MCF 10A (cell line): Measurements from ENCODE around the gene CLDN18. TPM values are rescaled to one million over a fixed set of nuclear protein-coding genes. Genes with fewer than 3 reads are reported as not detected.

Experiments used
- Bru-seq: library from RNA; stranded (reverse); fragments of 400-500 nt; gene quantifications from one replicate; lab custom pipeline; 2021; lab: Mats Ljungman, UMichigan
- BruChase-seq, 2 experiments: library from RNA; stranded (reverse); fragments of 400-500 nt; gene quantifications; one replicate each; lab custom pipeline; 2021; lab: Mats Ljungman, UMichigan
- BruUV-seq: library from RNA; stranded (reverse); fragments of 400-500 nt; replicated peaks from 2 replicates; lab custom pipeline; 2021; lab: Mats Ljungman, UMichigan
- CTCF ChIA-PET: fragments of 300-600 bp; sonication (Branson Sonifier 250); formaldehyde crosslinking; extraction: SDS; loops from one replicate; lab custom pipeline; 2021; ENCODE audit warnings: antibody characterized with exemption, inconsistent platforms; lab: Yijun Ruan, JAX
- POLR2A ChIA-PET: fragments of 300-600, 350-650 bp; sonication (Branson Sonifier 250); formaldehyde crosslinking; extraction: SDS; loops from one replicate; lab custom pipeline; 2020; ENCODE audit warnings: antibody characterized with exemption, inconsistent platforms; lab: Yijun Ruan, JAX
- DNase-seq: peaks from one replicate; pipeline ENCODE4 v3.0.0-alpha.2; 2018; ENCODE audit not compliant: unreplicated experiment
- H3K27ac Mint-ChIP-seq: one replicate; pipeline ENCODE4 v1.8.0; 2022; ENCODE audit warnings: mild to moderate bottlenecking, low read depth, mixed read lengths; ENCODE audit not compliant: unreplicated experiment
- H3K27me3 Mint-ChIP-seq: one replicate; pipeline ENCODE4 v1.8.0; 2022; ENCODE audit warnings: mixed read lengths; ENCODE audit not compliant: insufficient read depth, unreplicated experiment
- H3K36me3 Mint-ChIP-seq: one replicate; pipeline ENCODE4 v1.8.0; 2022; ENCODE audit warnings: mild to moderate bottlenecking, moderate library complexity, mixed read lengths; ENCODE audit not compliant: insufficient read depth, unreplicated experiment
- H3K4me1 Mint-ChIP-seq: one replicate; pipeline ENCODE4 v1.8.0; 2022; ENCODE audit warnings: mixed read lengths; ENCODE audit not compliant: insufficient read depth, unreplicated experiment
- H3K4me3 Mint-ChIP-seq: one replicate; pipeline ENCODE4 v1.8.0; 2022; ENCODE audit warnings: mild to moderate bottlenecking, moderate library complexity, mixed read lengths; ENCODE audit not compliant: unreplicated experiment
- H3K9me3 Mint-ChIP-seq: one replicate; pipeline ENCODE4 v1.8.0; 2022; ENCODE audit warnings: mixed read lengths; ENCODE audit not compliant: unreplicated experiment
- intact Hi-C: fragments of 100-400 bp; cut with micrococcal nuclease; formaldehyde crosslinking; loops from 2 replicates; pipeline ENCODE4 v1.14.1; 2022
- long read RNA-seq: library from polyadenylated mRNA; stranded (forward); transcript quantifications from one replicate; pipeline ENCODE4 v2.0.0, GENCODE V29; 2022
- total RNA-seq: library from RNA; stranded (reverse); gene quantifications from 2 replicates; pipeline ENCODE4 v1.2.3, GENCODE V29; 2022
- TF ChIP-seq, protein P1 (sequence below): fragments of 200-600 bp; IDR thresholded peaks from one replicate; pipeline ENCODE4 v1.8.0; 2022; ENCODE audit warnings: antibody characterized with exemption, mild to moderate bottlenecking; ENCODE audit not compliant: unreplicated experiment

Gene CLDN18
- not detected in 2 replicates for total RNA-seq
- Bru-seq, nascent RNA, result not detected
- not detected for BruChase-seq, experiment 1, labeled RNA remaining after a 6-hour chase
- BruChase-seq, experiment 2, labeled RNA remaining after a 2-hour chase, result not detected
- long read RNA-seq, result 0 reads

- TF ChIP-seq, protein P1, sequence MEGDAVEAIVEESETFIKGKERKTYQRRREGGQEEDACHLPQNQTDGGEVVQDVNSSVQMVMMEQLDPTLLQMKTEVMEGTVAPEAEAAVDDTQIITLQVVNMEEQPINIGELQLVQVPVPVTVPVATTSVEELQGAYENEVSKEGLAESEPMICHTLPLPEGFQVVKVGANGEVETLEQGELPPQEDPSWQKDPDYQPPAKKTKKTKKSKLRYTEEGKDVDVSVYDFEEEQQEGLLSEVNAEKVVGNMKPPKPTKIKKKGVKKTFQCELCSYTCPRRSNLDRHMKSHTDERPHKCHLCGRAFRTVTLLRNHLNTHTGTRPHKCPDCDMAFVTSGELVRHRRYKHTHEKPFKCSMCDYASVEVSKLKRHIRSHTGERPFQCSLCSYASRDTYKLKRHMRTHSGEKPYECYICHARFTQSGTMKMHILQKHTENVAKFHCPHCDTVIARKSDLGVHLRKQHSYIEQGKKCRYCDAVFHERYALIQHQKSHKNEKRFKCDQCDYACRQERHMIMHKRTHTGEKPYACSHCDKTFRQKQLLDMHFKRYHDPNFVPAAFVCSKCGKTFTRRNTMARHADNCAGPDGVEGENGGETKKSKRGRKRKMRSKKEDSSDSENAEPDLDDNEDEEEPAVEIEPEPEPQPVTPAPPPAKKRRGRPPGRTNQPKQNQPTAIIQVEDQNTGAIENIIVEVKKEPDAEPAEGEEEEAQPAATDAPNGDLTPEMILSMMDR, result no peak
- no TSS peak for BruUV-seq
- H3K27ac Mint-ChIP-seq, result no peak within 1 kb of the TSS
- ChIA-PET CTCF (interaction anchor here (1.0 to 1.4 kb wide), 2 partner anchors 42 to 43 kb away, joined by 3 read pairs; no protein-coding TSS in a partner anchor), POLR2A (no interaction called here)
- no peaks in the 10 kb centered on the region for H3K4me1 Mint-ChIP-seq
- H3K4me3 Mint-ChIP-seq, result no peak within 1 kb of the TSS
- H3K9me3 Mint-ChIP-seq, result no peaks in the 10 kb centered on the region
- DNase-seq, result no peak
- no peaks in the 10 kb centered on the region for H3K27me3 Mint-ChIP-seq
- intact Hi-C loops, result no loop called here
- H3K36me3 Mint-ChIP-seq, result no peaks in the 10 kb centered on the region
Measured at GRCh38 chr3:138009476-138010272, at the start of gene CLDN18. Gene CLDN18, plus strand, starts transcription at chr3:138010165. Its CDS starts 61 bp downstream, at chr3:138010226.

GRCh38 chr3:137962251-137962650 lies 47.7 kb upstream of the CLDN18 start:
- ChIA-PET POLR2A (no interaction called here), CTCF (interaction anchor here (6.2 kb wide), 1 partner anchor 9 kb away, joined by 46 read pairs; no protein-coding TSS in a partner anchor)
- no peak overlapping the region for H3K27ac Mint-ChIP-seq
- intact Hi-C loops, result no loop called here
- H3K4me1 Mint-ChIP-seq, result no peaks in the 10 kb centered on the region
- no peak overlapping the region for H3K4me3 Mint-ChIP-seq
- no peaks in the 10 kb centered on the region for H3K36me3 Mint-ChIP-seq
- no peak for DNase-seq
- no TSS peak for BruUV-seq
- H3K27me3 Mint-ChIP-seq, result peaks cover 44% of the 10 kb centered on the region
- TF ChIP-seq, protein P1, result no peak
- H3K9me3 Mint-ChIP-seq, result no peaks in the 10 kb centered on the region

GRCh38 chr3:137963463-137963862 lies 46.5 kb upstream of the CLDN18 start:
- no TSS peak for BruUV-seq
- intact Hi-C loops, result no loop called here
- H3K36me3 Mint-ChIP-seq, result no peaks in the 10 kb centered on the region
- POLR2A ChIA-PET, result no interaction called here
- no peaks in the 10 kb centered on the region for H3K9me3 Mint-ChIP-seq
- H3K27me3 Mint-ChIP-seq, result peaks cover 33% of the 10 kb centered on the region
- CTCF ChIA-PET, result interaction anchor here (1.6 kb wide), 1 partner anchor 859 kb away, joined by 4 read pairs; no protein-coding TSS in a partner anchor
- H3K4me1 Mint-ChIP-seq, result no peaks in the 10 kb centered on the region
- H3K27ac Mint-ChIP-seq, result no peak overlapping the region
- no peak overlapping the region for H3K4me3 Mint-ChIP-seq
- TF ChIP-seq, protein P1, result no peak
- DNase-seq, result no peak
